Stomach (tissue), 9 donors: ENCODE results near the gene SYNPR. TPM values are rescaled to one million over a fixed set of nuclear protein-coding genes. Genes with fewer than 3 reads are reported as not detected.

Experiments used
- DNase-seq, 2 donors: peaks; one replicate each; pipeline versions ENCODE4 v3.0.0 to v3.0.0-alpha.2; 2013 to 2019
- H3K27ac ChIP-seq, 5 donors: fragments of 200-600 bp in 4 of 5; sonication (generic) in 4 of 5; one replicate each; pipeline ENCODE4 v1.5.1; 2013 to 2019; ENCODE audit warnings: mild to moderate bottlenecking in 1 of 5, moderate library complexity in 1 of 5
- H3K27me3 ChIP-seq, 3 donors: fragments of 200-600 bp; sonication (generic); one replicate each; pipeline ENCODE4 v1.5.1; 2017 to 2019; ENCODE audit warnings: mixed run types in 1 of 3
- H3K36me3 ChIP-seq, 4 donors: fragments of 200-600 bp; sonication (generic); 1 replicate in 3 of 4; 2 replicates in 1 of 4; pipeline ENCODE4 v1.5.1; 2016 to 2019
- H3K4me1 ChIP-seq, 4 donors: fragments of 200-600 bp; sonication (generic); one replicate each; pipeline ENCODE4 v1.5.1; 2016 to 2019
- H3K4me3 ChIP-seq, 4 donors: fragments of 200-600 bp; sonication (generic) in 3 of 4; one replicate each; pipeline ENCODE4 v1.5.1; 2016 to 2019; ENCODE audit warnings: mild to moderate bottlenecking in 1 of 4
- H3K9me3 ChIP-seq, 4 donors: fragments of 200-600 bp; sonication (generic); one replicate each; pipeline ENCODE4 v1.5.1; 2016 to 2019
- EP300 ChIP-seq: sonication (generic); formaldehyde crosslinking; IDR thresholded peaks from one replicate; pipeline ENCODE4 v1.6.1; 2017; ENCODE audit warnings: antibody characterized with exemption
- POLR2A ChIP-seq, 4 donors: fragments of 450-650 bp; IDR thresholded peaks; one replicate each; pipeline ENCODE4 v1.6.1; 2016; ENCODE audit warnings: antibody characterized with exemption in 4 of 4, control low read depth in 2 of 4, mild to moderate bottlenecking in 1 of 4, moderate library complexity in 1 of 4
- POLR2AphosphoS5 ChIP-seq, 3 donors: sonication (generic); formaldehyde crosslinking; IDR thresholded peaks; one replicate each; pipeline ENCODE4 v1.6.1; 2016; ENCODE audit warnings: antibody characterized with exemption in 3 of 3
- WGBS, 5 donors: extraction: QIAGEN DNeasy Blood & Tissue Kit in 3 of 5; methylation state at CpG; one replicate each; pipeline versions ENCODE4 v1.1.5 to v1.1.7; 2013 to 2018; 5-methylcytosine and 5-hydroxymethylcytosine counted together
- intact Hi-C: fragments of 100-400 bp; cut with DNase I; formaldehyde crosslinking; loops from one replicate; pipeline ENCODE4 v1.15.1; 2023; ENCODE audit warnings: low total_unique reads
- polyA plus RNA-seq, 3 donors: library from polyadenylated mRNA; stranded (reverse); fragments of 200-250 nt; gene quantifications; one replicate each; pipeline ENCODE4 v1.2.3, GENCODE V29; 2013
- total RNA-seq, 5 donors: library from RNA; depleted of rRNA; stranded (reverse); fragments of >200 nt; gene quantifications; one replicate each; pipeline versions ENCODE4 v1.1.0 to v1.2.3, GENCODE V29; 2014 to 2016
- TF ChIP-seq, protein P1 (sequence below), 7 experiments: fragments of 450-650 bp in 4 of 7; fragments of 200-600 bp in 3 of 7; sonication (generic) in 3 of 7; IDR thresholded peaks; one replicate each; pipeline ENCODE4 v1.5.1; 2016 to 2019; ENCODE audit warnings: antibody characterized with exemption in 7 of 7, control low read depth in 2 of 7, mild to moderate bottlenecking in 1 of 7
- donor health status: healthy with polysubstance abuse.
- donor health status: Bipolar disorder and iron deficiency.
- donor health status: healthy.

Gene SYNPR
- total and polyA plus RNA-seq, 8 donors: 0.13 to 1.7 (median 0.31) TPM; not detected in 3

DNA sequence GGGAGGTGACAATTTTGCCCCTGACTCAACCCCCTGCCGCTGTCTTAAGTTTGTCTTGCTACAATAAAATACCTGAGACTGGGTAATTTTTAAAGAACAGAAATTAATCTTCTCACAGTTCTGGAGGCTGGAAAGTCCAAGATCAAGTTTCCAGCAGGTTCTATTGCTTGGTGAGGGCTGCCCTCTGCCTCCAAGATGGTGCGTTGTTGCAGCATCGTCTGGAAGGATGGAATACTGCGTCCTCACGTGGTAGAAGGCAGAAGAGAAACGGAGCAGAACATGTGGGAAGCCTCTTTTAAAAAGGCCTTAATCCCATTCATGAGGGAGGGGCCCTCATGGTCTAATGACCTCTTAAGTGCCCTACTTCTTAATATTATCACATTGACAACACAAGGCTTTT is 287.1 kb downstream of the SYNPR start:
- no peak for DNase-seq
- H3K36me3 ChIP-seq: no peaks in the 10 kb centered on the region
- H3K27ac ChIP-seq: no peak overlapping the region
- H3K4me1 ChIP-seq: no peaks in the 10 kb centered on the region
- H3K4me3 ChIP-seq: no peak overlapping the region
- H3K9me3 ChIP-seq: no peaks in the 10 kb centered on the region
- WGBS, 5 donors: 61 to 88% (median 75%) methylated on average over 6 of the region's 6 CpGs
- H3K27me3 ChIP-seq: no peaks in the 10 kb centered on the region
- TF ChIP-seq POLR2A (IDR thresholded peaks at IDR 0.05): no peak
- TF ChIP-seq, protein P1, sequence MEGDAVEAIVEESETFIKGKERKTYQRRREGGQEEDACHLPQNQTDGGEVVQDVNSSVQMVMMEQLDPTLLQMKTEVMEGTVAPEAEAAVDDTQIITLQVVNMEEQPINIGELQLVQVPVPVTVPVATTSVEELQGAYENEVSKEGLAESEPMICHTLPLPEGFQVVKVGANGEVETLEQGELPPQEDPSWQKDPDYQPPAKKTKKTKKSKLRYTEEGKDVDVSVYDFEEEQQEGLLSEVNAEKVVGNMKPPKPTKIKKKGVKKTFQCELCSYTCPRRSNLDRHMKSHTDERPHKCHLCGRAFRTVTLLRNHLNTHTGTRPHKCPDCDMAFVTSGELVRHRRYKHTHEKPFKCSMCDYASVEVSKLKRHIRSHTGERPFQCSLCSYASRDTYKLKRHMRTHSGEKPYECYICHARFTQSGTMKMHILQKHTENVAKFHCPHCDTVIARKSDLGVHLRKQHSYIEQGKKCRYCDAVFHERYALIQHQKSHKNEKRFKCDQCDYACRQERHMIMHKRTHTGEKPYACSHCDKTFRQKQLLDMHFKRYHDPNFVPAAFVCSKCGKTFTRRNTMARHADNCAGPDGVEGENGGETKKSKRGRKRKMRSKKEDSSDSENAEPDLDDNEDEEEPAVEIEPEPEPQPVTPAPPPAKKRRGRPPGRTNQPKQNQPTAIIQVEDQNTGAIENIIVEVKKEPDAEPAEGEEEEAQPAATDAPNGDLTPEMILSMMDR (IDR thresholded peaks at IDR 0.05): no peak
- no peak for TF ChIP-seq EP300
- no peak for TF ChIP-seq POLR2AphosphoS5 (IDR thresholded peaks at IDR 0.05)
- intact Hi-C loops: no loop called here

DNA sequence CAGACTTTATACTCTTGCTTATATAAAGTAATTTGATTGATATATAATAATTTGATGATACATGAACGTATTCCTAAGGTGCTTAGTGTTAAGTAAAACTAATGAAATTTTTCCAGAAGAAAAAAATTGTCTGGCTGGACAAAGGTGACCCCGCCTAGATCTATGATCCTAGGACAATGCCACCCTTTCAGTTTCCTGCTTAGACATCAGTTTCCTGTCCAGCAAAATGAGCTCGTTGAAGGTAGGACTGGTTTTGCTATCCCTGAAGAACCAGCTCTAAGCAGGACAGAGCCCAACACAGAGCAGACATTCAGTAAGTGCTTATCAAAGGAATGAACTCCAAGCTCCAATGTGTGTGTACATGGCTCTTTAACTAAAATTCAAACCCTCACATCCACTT is 293.6 kb downstream of the SYNPR start:
- no peak overlapping the region for H3K4me3 ChIP-seq
- H3K4me1 ChIP-seq: peaks cover 0 to 8% (median 0%) of the 10 kb centered on the region in 4 donors
- H3K36me3 ChIP-seq: no peaks in the 10 kb centered on the region
- TF ChIP-seq EP300 (no peak), POLR2A (IDR thresholded peaks at IDR 0.05) (no peak), POLR2AphosphoS5 (IDR thresholded peaks at IDR 0.05) (no peak)
- TF ChIP-seq, protein P1 (IDR thresholded peaks at IDR 0.05): no peak
- DNase-seq: no peak
- H3K9me3 ChIP-seq: no peaks in the 10 kb centered on the region
- no peaks in the 10 kb centered on the region for H3K27me3 ChIP-seq
- 52 to 64% (median 58%) methylated on average over 3 of the region's 3 CpGs for WGBS, 5 donors
- H3K27ac ChIP-seq: no peak overlapping the region
- intact Hi-C loops: no loop called here

DNA sequence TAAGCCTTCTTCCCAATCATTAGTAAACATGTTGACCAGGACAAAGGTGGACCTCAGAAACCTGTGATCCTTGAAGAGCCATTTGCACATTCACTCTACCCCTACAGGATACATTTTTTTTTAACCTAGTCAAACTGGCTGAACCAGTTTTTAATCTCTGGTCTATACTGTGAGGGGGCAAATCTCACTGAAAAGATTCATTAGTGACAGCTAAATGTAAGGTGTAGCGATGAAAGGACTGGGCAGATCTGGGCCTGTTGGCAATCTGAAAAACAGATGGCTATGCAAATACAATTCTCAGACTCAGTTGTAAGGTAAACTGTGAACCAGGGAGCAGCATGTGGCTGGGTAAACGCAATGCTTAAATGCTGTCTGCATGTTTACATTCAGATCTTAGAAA is 298.7 kb downstream of the SYNPR start:
- H3K27me3 ChIP-seq: no peaks in the 10 kb centered on the region
- H3K36me3 ChIP-seq: no peaks in the 10 kb centered on the region
- WGBS, 5 donors: 20 to 43% (median 28%) methylated on average over 2 of the region's 2 CpGs
- H3K4me1 ChIP-seq: peaks cover 0 to 8% (median 2%) of the 10 kb centered on the region in 4 donors
- no peak overlapping the region for H3K4me3 ChIP-seq
- no peaks in the 10 kb centered on the region for H3K9me3 ChIP-seq
- H3K27ac ChIP-seq: peak overlapping the region in 2 of 5 donors; percentile 40 to 61
- intact Hi-C loops: no loop called here
- TF ChIP-seq POLR2A (IDR thresholded peaks at IDR 0.05) (no peak), EP300 (no peak), POLR2AphosphoS5 (IDR thresholded peaks at IDR 0.05) (peak in 2 of 3 donors; percentile 25 to 29)
- DNase-seq: peak in 1 of 2 donors; percentile 88

DNA sequence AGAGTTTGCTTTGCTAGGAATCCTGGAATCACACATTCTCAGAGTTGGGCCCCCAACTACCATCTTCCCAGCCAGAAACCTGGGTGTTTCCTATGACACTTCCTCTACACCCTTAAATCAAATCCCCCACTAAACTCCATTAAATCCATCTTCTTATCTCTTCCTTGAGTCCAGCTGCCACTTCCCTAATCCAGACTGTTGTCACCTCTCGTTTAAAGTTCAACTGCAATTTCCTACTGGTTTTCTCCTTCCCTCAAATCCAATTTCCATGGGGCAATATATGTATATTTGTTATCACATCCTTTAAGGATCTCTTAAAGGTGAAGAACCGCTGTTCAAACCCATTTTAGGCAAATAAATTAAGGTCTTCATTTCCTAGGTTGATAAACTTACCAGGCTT is 300.8 kb downstream of the SYNPR start:
- no peak for DNase-seq
- 61 to 71% (median 65%) methylated on average over 2 of the region's 2 CpGs for WGBS, 5 donors
- intact Hi-C loops: no loop called here
- Histone ChIP-seq H3K4me1 (peaks cover 0 to 8% (median 2%) of the 10 kb centered on the region in 4 donors), H3K9me3 (no peaks in the 10 kb centered on the region), H3K36me3 (no peaks in the 10 kb centered on the region), H3K4me3 (no peak overlapping the region), H3K27me3 (no peaks in the 10 kb centered on the region), H3K27ac (no peak overlapping the region)
- TF ChIP-seq POLR2AphosphoS5 (IDR thresholded peaks at IDR 0.05) (no peak), EP300 (no peak), POLR2A (IDR thresholded peaks at IDR 0.05) (no peak)
- TF ChIP-seq, protein P1 (IDR thresholded peaks at IDR 0.05): no peak

DNA sequence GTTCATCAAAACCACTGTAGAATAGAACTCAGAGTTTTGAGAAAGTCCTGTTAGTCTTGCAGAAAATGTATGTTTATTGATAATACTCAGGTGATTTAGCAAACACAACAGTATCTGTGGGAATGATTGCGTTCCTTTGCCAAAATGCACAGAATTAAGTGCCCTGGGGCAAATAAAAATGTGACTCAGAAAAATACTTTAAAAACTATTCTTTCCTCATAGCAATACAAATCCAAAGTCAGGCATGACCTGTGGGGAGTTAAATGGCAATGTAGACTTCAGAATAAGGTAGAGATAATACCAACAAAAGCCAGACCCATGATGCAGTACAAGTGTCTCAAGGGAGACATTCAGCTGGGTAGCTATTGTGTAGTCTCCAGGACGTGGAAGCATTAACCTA is 302.0 kb downstream of the SYNPR start:
- intact Hi-C loops: no loop called here
- H3K4me3 ChIP-seq: no peak overlapping the region
- TF ChIP-seq POLR2A (IDR thresholded peaks at IDR 0.05) (no peak), EP300 (no peak), POLR2AphosphoS5 (IDR thresholded peaks at IDR 0.05) (no peak)
- TF ChIP-seq, protein P1 (IDR thresholded peaks at IDR 0.05): no peak
- H3K27ac ChIP-seq: no peak overlapping the region
- no peaks in the 10 kb centered on the region for H3K27me3 ChIP-seq
- peaks cover 0 to 8% (median 2%) of the 10 kb centered on the region in 4 donors for H3K4me1 ChIP-seq
- WGBS, 5 donors: 50 to 59% (median 58%) methylated on average over 2 of the region's 2 CpGs
- DNase-seq: no peak
- no peaks in the 10 kb centered on the region for H3K36me3 ChIP-seq
- no peaks in the 10 kb centered on the region for H3K9me3 ChIP-seq
